ENCODE data around the gene GPX2. TPM values are rescaled to one million over a fixed set of nuclear protein-coding genes. Genes with fewer than 3 reads are reported as not detected.

Gene GPX2
- total and polyA plus RNA-seq, 2 donors (not counting 3 experiments of a cell fraction or from before 2014, with no cell fraction given) = not detected

- BruUV-seq (replicated peaks) = no TSS peak
- H3K36me3 ChIP-seq (ENCODE audit: control insufficient read depth in 2 of 2, extremely low read depth in 1 of 2, insufficient read depth in 2 of 2, low read length in 2 of 2) = no peaks in the 10 kb centered on the region
- no peaks in the 10 kb centered on the region for H3K4me1 ChIP-seq (ENCODE audit: control insufficient read depth, extremely low read depth, insufficient read depth, low read length)
- no peaks in the 10 kb centered on the region for H3K9me1 ChIP-seq (replicated peaks; ENCODE audit: control insufficient read depth, extremely low read depth, insufficient read depth, low read length)
- H4K20me1 ChIP-seq (replicated peaks; ENCODE audit: control insufficient read depth, extremely low read depth, insufficient read depth, low read length) = no peaks in the 10 kb centered on the region
- peaks cover 18 to 36% of the 10 kb centered on the region in 2 experiments for H3K27me3 ChIP-seq (ENCODE audit: control insufficient read depth in 2 of 2, insufficient read depth in 2 of 2, low read length in 2 of 2)
- FAIRE-seq = no peak
- ChIA-PET POLR2A (no interaction called here), CTCF (interaction anchor here (1.2 to 6.2 kb wide), 4 partner anchors 9 to 66 kb away, joined by 4 to 120 read pairs (median 72); partner anchors contain the start of gene SPTB)
- TF ChIP-seq MAX (IDR thresholded peaks at IDR 0.05; ENCODE audit: insufficient read depth, insufficient read length) = no peak
- TF ChIP-seq POLR2A (IDR thresholded peaks at IDR 0.05; ENCODE audit: low read depth, low read length) = no peak
- no peak for TF ChIP-seq FOS (IDR thresholded peaks at IDR 0.05; ENCODE audit: borderline replicate concordance, insufficient read depth, low read length)
- TF ChIP-seq POLR2AphosphoS5 (IDR thresholded peaks at IDR 0.05; ENCODE audit: insufficient read depth, low read depth, low read length) = no peak
- no peak for TF ChIP-seq EZH2 (IDR thresholded peaks at IDR 0.05; ENCODE audit: borderline replicate concordance, low read depth, low read length, severe bottlenecking)
- TF ChIP-seq CTCF (IDR thresholded peaks at IDR 0.05; ENCODE audit: extremely low read depth in 1 of 2, insufficient read depth in 1 of 2, low read depth in 1 of 2, low read length in 2 of 2) = no peak
- no peak for TF ChIP-seq GATA2 (IDR thresholded peaks at IDR 0.05; ENCODE audit: insufficient read depth, insufficient read length, low read depth, low read length)
- TF ChIP-seq MYC (IDR thresholded peaks at IDR 0.05; ENCODE audit: low read depth, low read length) = no peak
- TF ChIP-seq JUN (IDR thresholded peaks at IDR 0.05; ENCODE audit: borderline replicate concordance, insufficient read depth, insufficient read length, low read depth) = no peak
- H3K79me2 ChIP-seq (ENCODE audit: control insufficient read depth, insufficient read depth, low read length) = no peaks in the 10 kb centered on the region
- dilution Hi-C loops (cut with MboI; ENCODE audit: extremely low pct_ligation_motif_present, low sequenced_read_pairs) = no loop called here
- no peak for DNase-seq (ENCODE audit: low read depth, low spot score)
- H3K9me3 ChIP-seq (replicated peaks; ENCODE audit: control insufficient read depth, insufficient read depth, low read length) = no peaks in the 10 kb centered on the region
- H3K9ac ChIP-seq (replicated peaks; ENCODE audit: extremely low read depth, insufficient read depth, low read length) = no peak overlapping the region
- no peak overlapping the region for H3K4me2 ChIP-seq (ENCODE audit: insufficient read depth, low read length)
- H3K27ac ChIP-seq (ENCODE audit: insufficient read depth, low read depth, low read length) = no peak overlapping the region
- H2AFZ ChIP-seq (ENCODE audit: low read depth, low read length) = no peak overlapping the region
- no peak overlapping the region for H3K4me3 ChIP-seq (replicated peaks in 1 of 3; ENCODE audit: insufficient read depth in 1 of 3, low read depth in 1 of 3, low read length in 3 of 3)
- intact Hi-C loops (cut with micrococcal nuclease) = no loop called here
Measured at GRCh38 chr14:64889352-64889751, 53.2 kb downstream of the GPX2 start.

Small RNA genes within 50 kb of the gene (small RNA-seq; reads per million reads assigned to genes)
- gene RPPH1-2P (ENCODE audit: insufficient read depth, insufficient read length, low read depth, low replicate concordance) = not detected

Other genes with a start within 250 kb of the GPX2 start
- gene PLEKHG3, start 238.3 kb downstream of the GPX2 start, total RNA-seq = 6.9 and 8.0 TPM in 2 replicates
- gene PLEKHG3, start 238.3 kb downstream of the GPX2 start, polyA plus RNA-seq = 6.6 and 12.4 TPM in 2 replicates
- 0.07 TPM in 1 of 2 replicates, not detected in the other for gene SPTB, start 62.8 kb downstream of the GPX2 start, total RNA-seq
- gene SPTB, start 62.8 kb downstream of the GPX2 start, polyA plus RNA-seq = 0.02 and 0.03 TPM in 2 replicates
- gene CHURC1, start 28.3 kb downstream of the GPX2 start, total RNA-seq = 44.0 and 44.4 TPM in 2 replicates
- gene CHURC1, start 28.3 kb downstream of the GPX2 start, polyA plus RNA-seq = 56.5 and 62.2 TPM in 2 replicates
- gene RAB15, start 29.6 kb upstream of the GPX2 start, total RNA-seq = 24.9 and 26.7 TPM in 2 replicates
- 33.3 and 34.3 TPM in 2 replicates for gene RAB15, start 29.6 kb upstream of the GPX2 start, polyA plus RNA-seq
- gene FNTB, start 44.1 kb upstream of the GPX2 start, total RNA-seq = 21.0 and 24.5 TPM in 2 replicates
- gene FNTB, start 44.1 kb upstream of the GPX2 start, polyA plus RNA-seq = 21.6 and 25.6 TPM in 2 replicates
- 79.5 and 84.6 TPM in 2 replicates for gene MAX, start 159.8 kb upstream of the GPX2 start, total RNA-seq
- gene MAX, start 159.8 kb upstream of the GPX2 start, polyA plus RNA-seq = 57.1 and 70.1 TPM in 2 replicates